PC-9 (cell line): ENCODE results near the gene SERTAD4. TPM values are rescaled to one million over a fixed set of nuclear protein-coding genes. Genes with fewer than 3 reads are reported as not detected.
A peak's percentile ranks its signal among the peaks of the same experiment; 100 is the strongest.

Experiments
- BruUV-seq: library from RNA; stranded (reverse); fragments of 400-500 nt; replicated peaks from 2 replicates; lab custom pipeline; 2021; lab: Mats Ljungman, UMichigan
- CTCF ChIA-PET: fragments of 300-600 bp; sonication (Branson Sonifier 250); formaldehyde crosslinking; loops from one replicate; lab custom pipeline; 2022; ENCODE audit warnings: antibody characterized with exemption; lab: Charles Lee
- POLR2A ChIA-PET: fragments of 300-600 bp; sonication (Branson Sonifier 250); formaldehyde crosslinking; loops from one replicate; lab custom pipeline; 2022; ENCODE audit warnings: antibody characterized with exemption; ENCODE audit not compliant: unreplicated experiment; lab: Charles Lee
- DNase-seq, 2 experiments: peaks; one replicate each; pipeline versions ENCODE4 v3.0.0 to v3.0.0-alpha.2; 2015 to 2022; ENCODE audit warnings: mixed read lengths in 1 of 2
- H2AFZ ChIP-seq: fragments of 200-600 bp; sonication (generic); 2 replicates; pipeline ENCODE4 v1.8.1; 2017; ENCODE audit warnings: antibody characterized with exemption
- H3F3A ChIP-seq: fragments of 200-600 bp; sonication (generic); 2 replicates; pipeline ENCODE4 v1.8.1; 2017; ENCODE audit warnings: antibody characterized with exemption, mild to moderate bottlenecking, low read depth; ENCODE audit not compliant: insufficient read depth
- H3K27ac ChIP-seq: fragments of 200-600 bp; sonication (generic); 2 replicates; pipeline ENCODE4 v1.6.1; 2016; ENCODE audit warnings: mixed run types
- H3K27me3 ChIP-seq: fragments of 200-600 bp; sonication (generic); 2 replicates; pipeline ENCODE4 v1.6.1; 2016; ENCODE audit warnings: low read depth, mixed run types; ENCODE audit not compliant: insufficient read depth
- H3K36me3 ChIP-seq: fragments of 200-600 bp; sonication (generic); 2 replicates; pipeline ENCODE4 v1.6.1; 2016; ENCODE audit warnings: low read depth, mixed run types
- H3K4me1 ChIP-seq: fragments of 200-600 bp; sonication (generic); replicated peaks from 2 replicates; pipeline ENCODE4 v1.6.1; 2016; ENCODE audit warnings: mixed run types; ENCODE audit not compliant: insufficient read depth
- H3K4me2 ChIP-seq: fragments of 200-600 bp; sonication (generic); 2 replicates; pipeline ENCODE4 v1.6.1; 2017; ENCODE audit warnings: mixed run types
- H3K4me3 ChIP-seq: fragments of 200-600 bp; sonication (generic); 2 replicates; pipeline ENCODE4 v1.6.1; 2016; ENCODE audit warnings: mixed run types
- H3K79me2 ChIP-seq: fragments of 200-600 bp; sonication (generic); 2 replicates; pipeline ENCODE4 v1.6.1; 2017; ENCODE audit warnings: low read depth, mixed run types
- H3K9me2 ChIP-seq: fragments of 200-600 bp; sonication (generic); 2 replicates; pipeline ENCODE4 v1.8.1; 2017; ENCODE audit warnings: mild to moderate bottlenecking; ENCODE audit not compliant: insufficient read depth
- H3K9me3 ChIP-seq: fragments of 200-600 bp; sonication (generic); 2 replicates; pipeline ENCODE4 v1.8.1; 2016; ENCODE audit warnings: low read depth; ENCODE audit not compliant: insufficient read depth
- H4K20me1 ChIP-seq: fragments of 200-600 bp; sonication (generic); 2 replicates; pipeline ENCODE4 v1.8.1; 2017; ENCODE audit not compliant: insufficient read depth
- CTCF ChIP-seq: fragments of 200-600 bp; sonication (generic); conservative IDR thresholded peaks from 2 replicates; pipeline ENCODE4 v1.6.1; 2017; ENCODE audit warnings: mixed run types, antibody characterized with exemption, mild to moderate bottlenecking, moderate library complexity
- EZH2 ChIP-seq: fragments of 200-600 bp; sonication (generic); IDR thresholded peaks from 2 replicates; pipeline ENCODE4 v1.8.0; 2017; ENCODE audit warnings: antibody characterized with exemption, low read depth
- intact Hi-C: fragments of 100-400 bp; cut with micrococcal nuclease; formaldehyde crosslinking; loops from one replicate; pipeline ENCODE4 v1.10.0; 2022; ENCODE audit not compliant: unreplicated experiment
- total RNA-seq: library from RNA; stranded (reverse); gene quantifications from 2 replicates; pipeline ENCODE4 v1.2.3, GENCODE V29; 2021

Gene SERTAD4
- total RNA-seq, 1 experiment from 2014 or later = 22.6 TPM

- BruUV-seq = no TSS peak
- H3K9me2 ChIP-seq = no peaks in the 10 kb centered on the region
- intact Hi-C loops = loop anchor here (10.0 kb wide), 1 partner anchor 343 kb away; no protein-coding TSS in a partner anchor
- ChIA-PET POLR2A (no interaction called here), CTCF (no interaction called here)
- peaks cover 33% of the 10 kb centered on the region for H3F3A ChIP-seq
- H3K4me1 ChIP-seq = peaks cover 35% of the 10 kb centered on the region
- no peak for DNase-seq
- no peaks in the 10 kb centered on the region; the same call in 1 of the 2 replicates for H3K79me2 ChIP-seq
- no peak overlapping the region for H3K4me3 ChIP-seq
- H4K20me1 ChIP-seq = no peaks in the 10 kb centered on the region
- H3K4me2 ChIP-seq = no peak overlapping the region
- no peaks in the 10 kb centered on the region for H3K9me3 ChIP-seq
- TF ChIP-seq CTCF = no peak
- no peak for TF ChIP-seq EZH2
- H3K27me3 ChIP-seq = no peaks in the 10 kb centered on the region
- H3K27ac ChIP-seq = no peak overlapping the region
- no peak overlapping the region for H2AFZ ChIP-seq
- no peaks in the 10 kb centered on the region for H3K36me3 ChIP-seq
Measured at GRCh38 chr1:210237479-210237878, 4.9 kb downstream of the SERTAD4 start.

- no peaks in the 10 kb centered on the region for H3K9me3 ChIP-seq
- POLR2A ChIA-PET = no interaction called here
- H3K36me3 ChIP-seq = no peaks in the 10 kb centered on the region
- H3K9me2 ChIP-seq = no peaks in the 10 kb centered on the region
- H3K4me3 ChIP-seq = no peak overlapping the region
- H3K4me1 ChIP-seq = peaks cover 35% of the 10 kb centered on the region
- TF ChIP-seq EZH2 = no peak
- TF ChIP-seq CTCF = no peak
- peaks cover 33% of the 10 kb centered on the region for H3F3A ChIP-seq
- intact Hi-C loops = loop anchor here (10.0 kb wide), 1 partner anchor 343 kb away; no protein-coding TSS in a partner anchor
- no peak overlapping the region for H2AFZ ChIP-seq
- BruUV-seq = no TSS peak
- H3K27me3 ChIP-seq = no peaks in the 10 kb centered on the region
- CTCF ChIA-PET = interaction anchor here (0.5 to 0.8 kb wide), 2 partner anchors 12 to 375 kb away, joined by 3 to 9 read pairs; no protein-coding TSS in a partner anchor
- no peak for DNase-seq
- H4K20me1 ChIP-seq = no peaks in the 10 kb centered on the region
- H3K27ac ChIP-seq = no peak overlapping the region
- H3K4me2 ChIP-seq = no peak overlapping the region
- H3K79me2 ChIP-seq = no peaks in the 10 kb centered on the region; the same call in 1 of the 2 replicates
Measured at GRCh38 chr1:210237981-210238380, 5.4 kb downstream of the SERTAD4 start.

- Histone ChIP-seq H3K4me2 (no peak overlapping the region), H3K9me2 (no peaks in the 10 kb centered on the region), H3K79me2 (no peaks in the 10 kb centered on the region; the same call in 1 of the 2 replicates), H3K9me3 (no peaks in the 10 kb centered on the region), H3K4me1 (peaks cover 29% of the 10 kb centered on the region), H3F3A (peaks cover 19% of the 10 kb centered on the region; the same call in 1 of the 2 replicates), H4K20me1 (no peaks in the 10 kb centered on the region), H2AFZ (no peak overlapping the region), H3K36me3 (no peaks in the 10 kb centered on the region), H3K27ac (no peak overlapping the region), H3K4me3 (no peak overlapping the region), H3K27me3 (no peaks in the 10 kb centered on the region)
- ChIA-PET POLR2A (interaction anchor here (0.6 kb wide), 1 partner anchor 40 kb away, joined by 5 read pairs; no protein-coding TSS in a partner anchor), CTCF (no interaction called here)
- DNase-seq = peak in 1 of 2 experiments; percentile 74
- no TSS peak for BruUV-seq
- TF ChIP-seq CTCF = peak; percentile 44; the same call in 1 of the 2 replicates
- no peak for TF ChIP-seq EZH2
- intact Hi-C loops = loop anchor here (10.0 kb wide), 1 partner anchor 345 kb away; no protein-coding TSS in a partner anchor
Measured at GRCh38 chr1:210239349-210240111, 6.9 kb downstream of the SERTAD4 start.
